ENCODE results near the gene SUSD6.

DNA sequence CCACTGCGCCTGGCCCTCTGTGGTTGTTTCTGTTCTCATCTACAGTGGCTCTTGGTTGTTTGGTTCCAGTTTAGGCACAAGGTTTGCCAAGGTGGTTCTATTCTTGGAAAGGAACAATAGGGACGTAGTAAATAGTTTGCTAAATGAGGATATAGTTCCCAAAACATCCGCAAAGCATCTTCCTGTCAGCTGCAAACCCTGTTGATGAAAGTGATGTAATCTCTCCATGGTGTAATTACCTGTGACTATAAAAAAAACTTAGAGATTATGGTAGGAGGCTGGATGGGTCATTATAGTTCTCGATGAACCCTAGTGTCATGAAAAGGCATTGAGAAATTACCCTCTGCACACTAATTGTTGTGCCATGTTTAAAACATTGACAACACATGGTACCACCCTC lies 52.9 kb downstream of the SUSD6 start:
- TF ChIP-seq, protein P1, sequence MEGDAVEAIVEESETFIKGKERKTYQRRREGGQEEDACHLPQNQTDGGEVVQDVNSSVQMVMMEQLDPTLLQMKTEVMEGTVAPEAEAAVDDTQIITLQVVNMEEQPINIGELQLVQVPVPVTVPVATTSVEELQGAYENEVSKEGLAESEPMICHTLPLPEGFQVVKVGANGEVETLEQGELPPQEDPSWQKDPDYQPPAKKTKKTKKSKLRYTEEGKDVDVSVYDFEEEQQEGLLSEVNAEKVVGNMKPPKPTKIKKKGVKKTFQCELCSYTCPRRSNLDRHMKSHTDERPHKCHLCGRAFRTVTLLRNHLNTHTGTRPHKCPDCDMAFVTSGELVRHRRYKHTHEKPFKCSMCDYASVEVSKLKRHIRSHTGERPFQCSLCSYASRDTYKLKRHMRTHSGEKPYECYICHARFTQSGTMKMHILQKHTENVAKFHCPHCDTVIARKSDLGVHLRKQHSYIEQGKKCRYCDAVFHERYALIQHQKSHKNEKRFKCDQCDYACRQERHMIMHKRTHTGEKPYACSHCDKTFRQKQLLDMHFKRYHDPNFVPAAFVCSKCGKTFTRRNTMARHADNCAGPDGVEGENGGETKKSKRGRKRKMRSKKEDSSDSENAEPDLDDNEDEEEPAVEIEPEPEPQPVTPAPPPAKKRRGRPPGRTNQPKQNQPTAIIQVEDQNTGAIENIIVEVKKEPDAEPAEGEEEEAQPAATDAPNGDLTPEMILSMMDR (IDR thresholded peaks at IDR 0.05; ENCODE audit: low read depth, low read length, poor library complexity, severe bottlenecking): no peak
- TF ChIP-seq EZH2phosphoT487 (IDR thresholded peaks at IDR 0.05; ENCODE audit: borderline replicate concordance, low read length): no peak

Measured in DOHH2 (cell line).